Measurements from ENCODE around the gene GMEB1.
"Not testable (repeated sequence)": the region's sequence is repeated elsewhere in the genome, so short reads cannot be mapped to it uniquely, and the experiment has no call there.

Gene GMEB1

GRCh38 chr1:28640766-28641165, 27.8 kb upstream of the GMEB1 start:
- TF ChIP-seq ZC3H10 (CRISPR knock-in tag; IDR thresholded peaks at IDR 0.05) (no peak), CSDC2 (CRISPR knock-in tag; IDR thresholded peaks at IDR 0.05) (no peak), SNAI2 (CRISPR knock-in tag; IDR thresholded peaks at IDR 0.05) (no peak), ZFP30 (CRISPR knock-in tag; IDR thresholded peaks at IDR 0.05) (no peak), ZNF8 (CRISPR knock-in tag; IDR thresholded peaks at IDR 0.05) (no peak)
- peak; percentile 19; the same call in 2 of the 3 replicates for ATAC-seq

GRCh38 chr1:28642056-28642846, 26.3 kb upstream of the GMEB1 start:
- TF ChIP-seq TSHZ2 (CRISPR knock-in tag; IDR thresholded peaks at IDR 0.05): no peak
- TF ChIP-seq SNAI2 (CRISPR knock-in tag; IDR thresholded peaks at IDR 0.05): no peak
- TF ChIP-seq ZFP30 (CRISPR knock-in tag; IDR thresholded peaks at IDR 0.05): no peak
- TF ChIP-seq CSDC2 (CRISPR knock-in tag; IDR thresholded peaks at IDR 0.05): no peak
- no peak for TF ChIP-seq ZNF70 (CRISPR knock-in tag; IDR thresholded peaks at IDR 0.05)
- no peak for TF ChIP-seq TCF4 (CRISPR knock-in tag; IDR thresholded peaks at IDR 0.05; ENCODE audit: borderline replicate concordance)
- no peak for TF ChIP-seq CSRNP3 (CRISPR knock-in tag; IDR thresholded peaks at IDR 0.05)
- no peak for TF ChIP-seq RARB (CRISPR knock-in tag; IDR thresholded peaks at IDR 0.05)
- peak; percentile 63 for ATAC-seq

- TF ChIP-seq GLIS3 (CRISPR knock-in tag; IDR thresholded peaks at IDR 0.05) (no peak), TSHZ2 (CRISPR knock-in tag; IDR thresholded peaks at IDR 0.05) (0 out of 2 replicates have a peak, but pooled peaks have one; percentile 20)
- peak; percentile 94 for ATAC-seq
Observed at GRCh38 chr1:28642847-28643635, 25.5 kb upstream of the GMEB1 start, which contains the start of gene TAF12. Gene TAF12 (minus strand): TSS chr1:28643067. CDS start chr1:28622081, 20,986 bp downstream.

GRCh38 chr1:28644494-28644893, 24.1 kb upstream of the GMEB1 start:
- no peak for TF ChIP-seq TOX (CRISPR knock-in tag; IDR thresholded peaks at IDR 0.05; ENCODE audit: borderline replicate concordance)
- TF ChIP-seq TCF4 (CRISPR knock-in tag; IDR thresholded peaks at IDR 0.05; ENCODE audit: borderline replicate concordance): no peak
- no peak for TF ChIP-seq ZNF8 (CRISPR knock-in tag; IDR thresholded peaks at IDR 0.05)
- TF ChIP-seq ZC3H10 (CRISPR knock-in tag; IDR thresholded peaks at IDR 0.05): no peak
- ATAC-seq: no peak

- ATAC-seq: not testable (repeated sequence)
Observed at GRCh38 chr1:28645406-28645805, 23.2 kb upstream of the GMEB1 start.

GRCh38 chr1:28646040-28646439, 22.5 kb upstream of the GMEB1 start:
- no peak for ATAC-seq
- TF ChIP-seq TCF4 (CRISPR knock-in tag; IDR thresholded peaks at IDR 0.05; ENCODE audit: borderline replicate concordance) (peak; percentile 44; the same call in 1 of the 2 replicates), RARB (CRISPR knock-in tag; IDR thresholded peaks at IDR 0.05) (no peak)
